HEK293T (cell line): ENCODE measurements around the gene ALDH2.

ENCODE experiments used
- FOXM1 ChIP-seq: fragments of 450-650 bp; IDR thresholded peaks from 2 replicates; pipeline ENCODE4 v1.6.1; 2017; ENCODE audit warnings: mild to moderate bottlenecking, borderline replicate concordance
- HDGF ChIP-seq: fragments of 450-650 bp; IDR thresholded peaks from 2 replicates; pipeline ENCODE4 v1.6.1; 2017; ENCODE audit warnings: antibody characterized with exemption, borderline replicate concordance
- SUZ12 ChIP-seq: fragments of 450-650 bp; IDR thresholded peaks from 2 replicates; pipeline ENCODE4 v1.6.1; 2016; ENCODE audit warnings: mild to moderate bottlenecking

- no peak for TF ChIP-seq SUZ12
- no peak for TF ChIP-seq FOXM1
- TF ChIP-seq HDGF = no peak
These were observed 60.3 kb downstream of the ALDH2 start for GRCh38 chr12:111826992-111827391.
